ENCODE measurements around the gene NRG2. TPM values are rescaled to one million over a fixed set of nuclear protein-coding genes. Genes with fewer than 3 reads are reported as not detected.

Gene NRG2
- total and polyA plus RNA-seq, 10 donors, result 0.83 to 7.7 (median 4.4) TPM

DNA sequence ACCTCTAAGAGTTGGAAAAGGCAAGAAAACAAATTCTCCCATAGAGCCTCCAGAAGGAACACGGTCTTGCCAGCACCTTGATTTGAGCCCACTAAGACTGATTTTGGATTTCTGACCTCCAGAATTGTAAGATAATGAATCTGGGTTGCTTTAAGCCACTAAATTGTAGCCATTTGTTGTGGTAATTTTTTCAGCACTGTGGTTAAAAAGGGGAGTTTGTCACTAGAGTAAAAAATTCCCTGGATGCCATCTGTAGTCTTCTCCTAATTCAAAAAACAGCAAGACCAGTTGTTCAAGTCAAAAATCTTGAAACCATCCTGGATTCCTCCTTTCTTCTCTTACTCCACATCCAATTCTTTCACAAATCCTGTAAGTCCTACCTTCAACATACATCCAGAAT, 39.6 kb downstream of the NRG2 start:
- no peak overlapping the region for H3K27ac ChIP-seq
- 66 to 92% (median 81%) methylated on average over 1 of the region's 1 CpG for WGBS, 5 donors
- no peak overlapping the region for H3K4me3 ChIP-seq
- H3K36me3 ChIP-seq, result no peaks in the 10 kb centered on the region
- TF ChIP-seq, protein P1, sequence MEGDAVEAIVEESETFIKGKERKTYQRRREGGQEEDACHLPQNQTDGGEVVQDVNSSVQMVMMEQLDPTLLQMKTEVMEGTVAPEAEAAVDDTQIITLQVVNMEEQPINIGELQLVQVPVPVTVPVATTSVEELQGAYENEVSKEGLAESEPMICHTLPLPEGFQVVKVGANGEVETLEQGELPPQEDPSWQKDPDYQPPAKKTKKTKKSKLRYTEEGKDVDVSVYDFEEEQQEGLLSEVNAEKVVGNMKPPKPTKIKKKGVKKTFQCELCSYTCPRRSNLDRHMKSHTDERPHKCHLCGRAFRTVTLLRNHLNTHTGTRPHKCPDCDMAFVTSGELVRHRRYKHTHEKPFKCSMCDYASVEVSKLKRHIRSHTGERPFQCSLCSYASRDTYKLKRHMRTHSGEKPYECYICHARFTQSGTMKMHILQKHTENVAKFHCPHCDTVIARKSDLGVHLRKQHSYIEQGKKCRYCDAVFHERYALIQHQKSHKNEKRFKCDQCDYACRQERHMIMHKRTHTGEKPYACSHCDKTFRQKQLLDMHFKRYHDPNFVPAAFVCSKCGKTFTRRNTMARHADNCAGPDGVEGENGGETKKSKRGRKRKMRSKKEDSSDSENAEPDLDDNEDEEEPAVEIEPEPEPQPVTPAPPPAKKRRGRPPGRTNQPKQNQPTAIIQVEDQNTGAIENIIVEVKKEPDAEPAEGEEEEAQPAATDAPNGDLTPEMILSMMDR (IDR thresholded peaks at IDR 0.05 in 8 of 11, conservative IDR thresholded peaks at IDR 0.05 in 3 of 11), result no peak
- no peak for TF ChIP-seq POLR2A (IDR thresholded peaks at IDR 0.05)
- no peak for TF ChIP-seq POLR2AphosphoS5 (IDR thresholded peaks at IDR 0.05)
- intact Hi-C loops (cut with DNase I; ENCODE audit: low total_unique reads), result no loop called here
- DNase-seq, result no peak
- H3K27me3 ChIP-seq (replicated peaks in 1 of 7), result peaks cover 0 to 23% (median 0%) of the 10 kb centered on the region in 7 donors
- peaks cover 0 to 21% (median 0%) of the 10 kb centered on the region in 6 donors for H3K4me1 ChIP-seq
- H3K9me3 ChIP-seq, result no peaks in the 10 kb centered on the region

DNA sequence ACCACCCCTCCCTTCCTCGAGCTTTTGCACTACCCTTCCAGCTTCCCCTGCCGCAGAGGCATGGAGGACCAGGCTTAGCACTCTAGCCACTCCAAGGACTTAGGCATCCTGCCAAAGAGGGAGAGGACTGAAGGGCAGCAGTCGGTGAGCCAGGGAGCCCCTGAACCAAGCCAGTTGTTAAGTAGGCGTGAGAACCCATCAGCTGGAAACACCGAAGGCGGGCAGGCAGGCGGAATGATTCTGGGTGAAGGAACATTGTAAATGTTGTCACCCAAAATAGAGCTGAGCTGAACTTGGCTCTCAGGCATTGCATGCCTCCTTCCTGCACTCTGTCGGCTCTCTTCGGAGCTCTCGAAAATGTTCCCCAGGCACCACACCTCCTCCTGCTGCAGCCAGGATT, 42.8 kb downstream of the NRG2 start:
- H3K36me3 ChIP-seq, result no peaks in the 10 kb centered on the region
- no peak overlapping the region for H3K4me3 ChIP-seq
- TF ChIP-seq POLR2A (IDR thresholded peaks at IDR 0.05), result no peak
- TF ChIP-seq, protein P1 (IDR thresholded peaks at IDR 0.05 in 8 of 11, conservative IDR thresholded peaks at IDR 0.05 in 3 of 11), result no peak
- no peak for TF ChIP-seq POLR2AphosphoS5 (IDR thresholded peaks at IDR 0.05)
- no peak for DNase-seq
- H3K4me1 ChIP-seq, result peaks cover 0 to 7% (median 0%) of the 10 kb centered on the region in 6 donors
- no peaks in the 10 kb centered on the region for H3K9me3 ChIP-seq
- no peak overlapping the region for H3K27ac ChIP-seq
- H3K27me3 ChIP-seq (replicated peaks in 1 of 7), result peaks cover 0 to 28% (median 0%) of the 10 kb centered on the region in 7 donors
- intact Hi-C loops (cut with DNase I; ENCODE audit: low total_unique reads), result no loop called here
- 52 to 85% (median 73%) methylated on average over 10 of the region's 10 CpGs for WGBS, 5 donors

DNA sequence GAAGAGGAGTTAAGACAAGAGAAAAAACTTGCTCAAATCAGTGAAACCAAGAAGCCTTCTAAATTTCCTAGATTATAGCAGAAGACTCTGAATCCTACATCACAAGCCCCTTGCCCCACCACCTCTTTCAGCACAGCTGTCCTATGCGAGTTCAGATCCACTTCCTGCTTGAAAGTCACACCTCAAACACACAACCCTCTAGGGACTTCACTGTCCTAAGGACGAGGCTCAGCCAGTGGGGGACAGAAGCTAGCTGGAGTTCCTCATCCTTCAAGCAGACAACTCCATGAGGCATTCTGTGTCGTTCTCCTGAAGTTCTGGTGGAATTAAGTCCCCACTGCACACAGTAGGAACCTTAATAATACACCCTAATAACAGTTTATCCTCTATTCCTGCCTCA, 44.3 kb downstream of the NRG2 start:
- H3K4me3 ChIP-seq, result no peak overlapping the region
- H3K9me3 ChIP-seq, result no peaks in the 10 kb centered on the region
- TF ChIP-seq POLR2A (IDR thresholded peaks at IDR 0.05), result no peak
- no peak for TF ChIP-seq POLR2AphosphoS5 (IDR thresholded peaks at IDR 0.05)
- TF ChIP-seq, protein P1 (IDR thresholded peaks at IDR 0.05 in 8 of 11, conservative IDR thresholded peaks at IDR 0.05 in 3 of 11), result no peak
- no peaks in the 10 kb centered on the region for H3K36me3 ChIP-seq
- 52 to 62% (median 59%) methylated on average over 3 of the region's 3 CpGs for WGBS, 5 donors
- peaks cover 0 to 7% (median 0%) of the 10 kb centered on the region in 6 donors for H3K4me1 ChIP-seq
- intact Hi-C loops (cut with DNase I; ENCODE audit: low total_unique reads), result no loop called here
- no peak overlapping the region for H3K27ac ChIP-seq
- no peak for DNase-seq
- H3K27me3 ChIP-seq (replicated peaks in 1 of 7), result peaks cover 0 to 34% (median 0%) of the 10 kb centered on the region in 7 donors

- no peak for DNase-seq
- Histone ChIP-seq H3K4me1 (peaks cover 0 to 7% (median 0%) of the 10 kb centered on the region in 6 donors), H3K27me3 (replicated peaks in 1 of 7) (peaks cover 0 to 34% (median 0%) of the 10 kb centered on the region in 7 donors), H3K36me3 (no peaks in the 10 kb centered on the region), H3K27ac (no peak overlapping the region), H3K4me3 (no peak overlapping the region), H3K9me3 (no peaks in the 10 kb centered on the region)
- 90 to 100% (median 97%) methylated on average over 1 of the region's 1 CpG for WGBS, 5 donors
- TF ChIP-seq POLR2A (IDR thresholded peaks at IDR 0.05) (no peak), POLR2AphosphoS5 (IDR thresholded peaks at IDR 0.05) (no peak)
- TF ChIP-seq, protein P1 (IDR thresholded peaks at IDR 0.05 in 8 of 11, conservative IDR thresholded peaks at IDR 0.05 in 3 of 11), result no peak
- intact Hi-C loops (cut with DNase I; ENCODE audit: low total_unique reads), result no loop called here
These were observed 45.8 kb downstream of the NRG2 start for GRCh38 chr5:139997276-139997675.
